Measurements from ENCODE around the gene GSTA1. TPM values are rescaled to one million over a fixed set of nuclear protein-coding genes. Genes with fewer than 3 reads are reported as not detected.
"Not testable (repeated sequence)": the region's sequence is repeated elsewhere in the genome, so short reads cannot be mapped to it uniquely, and the experiment has no call there.

The GSTA1 gene
- total RNA-seq = not detected

DNA sequence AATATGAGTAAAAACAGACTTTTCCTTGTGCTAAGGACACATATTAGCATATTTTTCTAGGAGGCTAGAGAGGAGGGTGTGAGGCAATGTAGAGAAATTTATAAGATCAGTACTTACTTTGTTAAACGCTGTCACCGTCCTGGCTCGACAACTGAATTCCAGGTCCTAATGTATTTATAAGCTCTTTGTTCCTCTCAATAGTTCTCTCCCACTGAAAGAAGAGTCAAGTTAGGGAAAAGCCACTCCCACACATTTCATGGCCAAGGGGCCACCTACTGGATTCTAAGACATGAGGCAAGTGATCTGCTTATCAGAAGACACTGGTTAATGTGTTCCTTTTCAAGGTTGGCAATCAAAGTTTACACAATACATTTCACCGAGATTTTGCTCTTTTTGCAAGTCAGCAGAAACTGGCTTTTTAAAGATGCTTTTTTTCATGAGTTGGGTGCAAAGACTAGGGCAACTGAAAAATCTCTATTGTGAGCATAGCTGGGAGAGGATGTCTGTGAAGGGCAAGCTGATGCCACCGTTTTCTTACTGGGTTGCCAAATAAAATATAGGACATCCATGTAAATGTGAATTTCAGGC lies at the start of gene GSTA1:
Gene GSTA1, minus strand, starts transcription at position 149 of the 588 bp plus-strand sequence. CDS start 4,549 bp downstream, outside the sequence.
- DNase-seq; H3K36me3 Mint-ChIP-seq (ENCODE audit: low read depth); CTCF ChIA-PET; H3K9me3 Mint-ChIP-seq; H3K4me3 Mint-ChIP-seq; H3K27ac Mint-ChIP-seq; POLR2A ChIA-PET; H3K4me1 Mint-ChIP-seq: not testable (repeated sequence)
- H3K27me3 Mint-ChIP-seq = peaks cover 23% of the 10 kb centered on the region

DNA sequence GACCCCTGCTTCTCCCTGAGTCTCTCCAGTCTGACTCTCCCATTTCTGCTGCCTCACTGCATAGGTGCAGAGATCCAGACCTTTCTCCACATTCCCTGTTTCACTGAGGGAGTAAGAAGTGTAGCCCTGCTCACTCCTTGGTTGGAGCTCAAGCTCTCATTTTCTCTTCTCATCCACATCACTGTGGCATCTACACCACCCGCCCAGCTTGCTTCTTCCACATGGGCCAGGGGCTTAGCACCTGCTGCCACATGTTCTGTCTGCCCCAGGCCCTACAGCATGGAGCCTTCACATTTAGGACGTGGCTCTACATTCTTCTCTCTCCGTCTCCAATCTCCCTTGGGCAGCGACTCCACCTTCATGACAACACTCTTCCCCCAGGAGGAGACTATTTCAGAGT lies 45.5 kb upstream of the GSTA1 start:
- no peak overlapping the region for H3K27ac Mint-ChIP-seq
- no peak for DNase-seq
- H3K9me3 Mint-ChIP-seq = no peaks in the 10 kb centered on the region
- ChIA-PET POLR2A (no interaction called here), CTCF (no interaction called here)
- H3K4me1 Mint-ChIP-seq = no peaks in the 10 kb centered on the region
- no peak overlapping the region for H3K4me3 Mint-ChIP-seq
- H3K36me3 Mint-ChIP-seq (ENCODE audit: low read depth) = no peaks in the 10 kb centered on the region
- peaks cover 27% of the 10 kb centered on the region for H3K27me3 Mint-ChIP-seq

- H3K9me3 Mint-ChIP-seq = no peaks in the 10 kb centered on the region
- H3K27ac Mint-ChIP-seq = no peak overlapping the region
- no peaks in the 10 kb centered on the region for H3K4me1 Mint-ChIP-seq
- ChIA-PET POLR2A (no interaction called here), CTCF (no interaction called here)
- no peak overlapping the region for H3K4me3 Mint-ChIP-seq
- DNase-seq = no peak
- no peaks in the 10 kb centered on the region for H3K36me3 Mint-ChIP-seq (ENCODE audit: low read depth)
- peaks cover 18% of the 10 kb centered on the region for H3K27me3 Mint-ChIP-seq
Observed at GRCh38 chr6:52846002-52846401, 42.4 kb upstream of the GSTA1 start.

DNA sequence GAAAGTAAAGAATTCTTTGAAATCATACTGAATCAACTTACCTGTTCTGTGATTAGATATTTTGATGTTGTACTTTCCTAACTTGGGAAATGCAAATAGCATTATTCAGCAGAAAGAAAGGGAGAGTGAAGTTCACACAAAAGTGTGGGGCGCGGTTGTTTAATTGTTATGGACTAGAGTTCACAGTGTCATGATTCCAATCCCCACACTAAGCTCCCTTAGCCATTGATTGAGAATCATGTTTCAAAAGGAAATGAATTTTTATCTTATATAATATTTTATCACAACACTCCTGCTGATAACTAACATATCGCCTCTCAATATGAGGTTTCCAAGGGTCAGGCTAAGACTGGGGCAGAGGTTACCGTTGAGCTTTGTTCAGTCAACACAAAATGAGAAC lies 40.0 kb upstream of the GSTA1 start:
- Mint-ChIP-seq H3K4me3 (no peak overlapping the region), H3K27ac (no peak overlapping the region), H3K27me3 (peaks cover 17% of the 10 kb centered on the region), H3K9me3 (no peaks in the 10 kb centered on the region), H3K36me3 (ENCODE audit: low read depth) (no peaks in the 10 kb centered on the region), H3K4me1 (no peaks in the 10 kb centered on the region)
- DNase-seq = no peak
- ChIA-PET CTCF (no interaction called here), POLR2A (no interaction called here)

DNA sequence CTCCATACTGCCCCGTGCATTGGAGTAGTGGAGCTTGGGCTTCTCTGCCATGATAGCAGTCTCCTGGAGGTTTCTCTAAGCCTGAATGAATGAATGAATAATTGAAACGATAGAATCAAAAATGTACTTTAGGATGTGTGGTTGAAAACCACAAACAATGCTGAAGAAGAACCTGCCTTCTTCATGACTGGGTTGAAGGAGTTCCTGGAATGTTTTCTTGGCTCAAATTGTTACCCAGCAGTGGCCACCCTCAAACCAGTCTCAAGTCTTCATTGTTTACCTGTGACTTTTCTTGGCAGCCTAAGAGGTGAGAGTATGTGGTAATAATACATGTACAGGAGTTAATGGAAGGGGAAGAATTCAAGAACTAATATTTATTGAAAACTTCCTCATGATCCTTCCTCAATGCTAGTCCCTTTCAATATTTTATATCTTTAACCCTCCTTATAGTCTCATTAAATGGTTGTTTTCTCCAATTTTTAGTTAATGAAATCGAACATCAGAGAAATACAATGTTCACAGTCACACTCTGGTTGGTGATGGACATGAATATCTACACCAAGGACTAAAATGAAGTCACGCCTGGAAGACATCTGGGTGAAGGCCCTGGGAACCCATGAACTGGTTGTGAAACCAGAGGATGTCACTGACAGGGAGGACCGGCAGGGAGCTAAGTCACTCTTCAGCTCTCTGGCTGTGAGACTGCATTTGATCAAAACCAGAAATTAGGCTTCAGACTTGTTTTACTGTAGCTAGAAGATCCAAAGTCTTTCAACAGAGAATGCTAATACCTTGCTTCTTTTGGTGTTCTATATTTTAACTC lies 37.4 kb upstream of the GSTA1 start, which contains the start of gene GSTA5:
Gene GSTA5, minus strand, starts transcription at position 51 of the 823 bp plus-strand sequence.
- Mint-ChIP-seq H3K27me3 (peaks cover 28% of the 10 kb centered on the region), H3K27ac (no peak within 1 kb of the TSS), H3K9me3 (no peaks in the 10 kb centered on the region), H3K36me3 (ENCODE audit: low read depth) (no peaks in the 10 kb centered on the region), H3K4me1 (no peaks in the 10 kb centered on the region), H3K4me3 (no peak within 1 kb of the TSS)
- ChIA-PET CTCF (interaction anchor here (0.9 kb wide), 1 partner anchor 155 kb away, joined by 4 read pairs; no protein-coding TSS in a partner anchor), POLR2A (no interaction called here)
- no peak for DNase-seq

DNA sequence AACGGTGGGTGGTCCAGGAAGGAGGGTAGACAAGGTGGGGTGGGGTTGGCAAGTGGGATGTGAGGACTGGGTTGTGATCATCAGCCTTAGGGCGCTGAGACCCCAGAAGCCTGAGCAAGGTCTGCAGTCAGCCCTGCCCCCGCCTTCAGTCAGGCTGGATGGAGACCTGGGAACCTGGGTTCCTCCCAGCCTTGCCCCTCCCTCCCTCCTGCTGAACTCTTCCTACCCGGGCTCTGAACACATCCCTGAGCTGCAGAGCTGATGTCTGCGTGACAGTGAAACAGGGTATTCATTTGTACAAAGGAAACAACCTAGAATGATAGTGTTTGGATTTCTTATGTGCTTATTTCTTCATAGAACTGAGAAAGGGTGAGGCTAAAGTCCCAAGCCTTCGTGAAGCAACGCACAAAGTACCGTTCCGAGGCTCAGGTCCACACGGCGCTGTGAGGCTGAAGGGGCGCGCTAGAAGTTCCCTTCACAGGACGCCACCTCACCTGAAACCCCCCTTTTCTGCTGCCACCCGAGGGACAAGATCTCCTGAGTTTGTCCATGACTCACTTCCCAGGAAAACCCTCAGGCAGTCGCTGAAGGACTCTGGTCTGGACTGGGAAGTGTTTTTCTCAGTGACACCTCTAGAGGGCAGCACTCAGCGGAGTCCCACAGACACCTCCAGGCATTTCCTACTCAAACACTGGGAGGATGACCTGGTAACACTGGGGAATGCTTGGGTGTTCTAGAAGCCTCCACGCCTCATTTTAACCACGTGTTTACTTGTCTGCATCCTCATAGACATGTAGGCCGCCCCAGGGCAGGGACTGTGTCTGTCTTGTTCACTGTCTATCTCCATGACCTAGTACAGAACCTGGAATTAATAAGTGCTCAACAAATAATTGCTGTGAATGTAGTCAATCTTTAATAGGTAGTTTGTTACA lies 35.8 kb upstream of the GSTA1 start:
- CTCF ChIA-PET = no interaction called here
- Mint-ChIP-seq H3K36me3 (ENCODE audit: low read depth) (no peaks in the 10 kb centered on the region), H3K27me3 (peaks cover 35% of the 10 kb centered on the region), H3K27ac (no peak overlapping the region), H3K9me3 (no peaks in the 10 kb centered on the region), H3K4me3 (no peak overlapping the region), H3K4me1 (no peaks in the 10 kb centered on the region)
- POLR2A ChIA-PET = no interaction called here
- DNase-seq = peak; percentile 49

DNA sequence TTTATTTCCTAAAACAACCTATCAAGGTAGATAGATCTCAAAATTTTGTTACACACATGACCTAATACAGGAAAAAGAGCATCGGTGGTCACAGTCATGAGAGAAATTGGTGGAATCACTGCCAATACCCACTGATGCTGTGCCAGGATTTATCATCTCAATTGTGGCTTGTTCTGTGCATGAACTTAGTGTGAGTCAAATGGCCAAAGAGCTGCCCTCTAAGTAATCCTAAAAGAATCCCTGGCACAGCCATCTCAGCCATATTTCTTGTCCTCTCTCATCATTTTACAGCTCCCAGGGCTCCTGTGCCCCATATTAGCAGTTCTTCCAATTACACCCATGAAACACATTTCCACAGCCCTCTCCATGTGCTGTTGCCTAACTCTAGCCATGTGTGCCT lies 30.9 kb upstream of the GSTA1 start:
- POLR2A ChIA-PET = no interaction called here
- no peak for DNase-seq
- Mint-ChIP-seq H3K27ac (no peak overlapping the region), H3K4me1 (no peaks in the 10 kb centered on the region), H3K27me3 (peaks cover 35% of the 10 kb centered on the region), H3K4me3 (no peak overlapping the region), H3K36me3 (ENCODE audit: low read depth) (no peaks in the 10 kb centered on the region), H3K9me3 (no peaks in the 10 kb centered on the region)
- CTCF ChIA-PET = no interaction called here

- H3K4me1 Mint-ChIP-seq; DNase-seq; H3K36me3 Mint-ChIP-seq (ENCODE audit: low read depth); H3K4me3 Mint-ChIP-seq; H3K9me3 Mint-ChIP-seq; H3K27ac Mint-ChIP-seq; POLR2A ChIA-PET: not testable (repeated sequence)
- H3K27me3 Mint-ChIP-seq = peaks cover 20% of the 10 kb centered on the region
- CTCF ChIA-PET = interaction anchor here (0.6 kb wide), 1 partner anchor 25 kb away, joined by 3 read pairs; no protein-coding TSS in a partner anchor
Observed at GRCh38 chr6:52830869-52831268, 27.3 kb upstream of the GSTA1 start.

- CTCF ChIA-PET = no interaction called here
- DNase-seq = no peak
- Mint-ChIP-seq H3K27me3 (peaks cover 9% of the 10 kb centered on the region), H3K4me3 (no peak overlapping the region), H3K9me3 (no peaks in the 10 kb centered on the region), H3K36me3 (ENCODE audit: low read depth) (no peaks in the 10 kb centered on the region), H3K27ac (no peak overlapping the region), H3K4me1 (no peaks in the 10 kb centered on the region)
- POLR2A ChIA-PET = no interaction called here
Observed at GRCh38 chr6:52829046-52829817, 25.6 kb upstream of the GSTA1 start.

- POLR2A ChIA-PET; CTCF ChIA-PET; H3K36me3 Mint-ChIP-seq (ENCODE audit: low read depth); H3K27ac Mint-ChIP-seq; H3K9me3 Mint-ChIP-seq; H3K27me3 Mint-ChIP-seq; H3K4me1 Mint-ChIP-seq; H3K4me3 Mint-ChIP-seq; DNase-seq: not testable (repeated sequence)
Observed at GRCh38 chr6:52828621-52829020, 25.0 kb upstream of the GSTA1 start.

DNA sequence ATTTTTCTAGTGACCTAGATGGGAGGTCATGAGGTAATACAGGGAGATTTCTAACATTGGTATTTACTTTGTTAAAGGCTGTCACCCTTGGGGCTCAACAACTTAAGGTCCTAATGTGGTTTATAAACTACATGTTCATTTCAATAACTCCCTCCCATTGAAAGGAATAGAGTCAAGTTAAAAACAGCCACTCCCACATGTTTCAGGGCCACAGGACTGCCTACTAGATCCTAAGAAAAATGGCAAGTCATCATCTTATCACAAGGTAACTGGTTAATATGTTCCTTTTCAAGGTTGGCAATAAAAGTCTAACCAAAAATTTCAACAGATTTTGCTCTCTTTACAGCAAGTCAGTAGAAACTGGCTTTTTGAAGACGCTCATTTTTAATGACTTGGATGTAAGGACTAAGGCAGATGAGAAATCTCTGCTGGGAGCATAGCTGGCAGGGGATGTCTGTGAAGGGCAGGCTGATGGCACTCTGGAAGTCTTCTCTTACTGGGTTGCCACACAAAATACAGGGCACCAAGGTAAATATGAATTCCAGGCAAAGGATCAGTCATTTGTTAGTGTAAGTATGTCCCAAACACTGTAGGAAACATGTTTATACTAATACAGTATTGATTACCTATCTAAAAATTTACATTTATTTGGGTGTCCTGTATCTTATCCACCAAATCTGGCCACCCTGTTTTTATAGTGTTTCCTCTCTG lies 23.6 kb upstream of the GSTA1 start:
- CTCF ChIA-PET; H3K4me3 Mint-ChIP-seq; H3K36me3 Mint-ChIP-seq (ENCODE audit: low read depth); H3K4me1 Mint-ChIP-seq; H3K27ac Mint-ChIP-seq; H3K9me3 Mint-ChIP-seq; DNase-seq; H3K27me3 Mint-ChIP-seq; POLR2A ChIA-PET: not testable (repeated sequence)

DNA sequence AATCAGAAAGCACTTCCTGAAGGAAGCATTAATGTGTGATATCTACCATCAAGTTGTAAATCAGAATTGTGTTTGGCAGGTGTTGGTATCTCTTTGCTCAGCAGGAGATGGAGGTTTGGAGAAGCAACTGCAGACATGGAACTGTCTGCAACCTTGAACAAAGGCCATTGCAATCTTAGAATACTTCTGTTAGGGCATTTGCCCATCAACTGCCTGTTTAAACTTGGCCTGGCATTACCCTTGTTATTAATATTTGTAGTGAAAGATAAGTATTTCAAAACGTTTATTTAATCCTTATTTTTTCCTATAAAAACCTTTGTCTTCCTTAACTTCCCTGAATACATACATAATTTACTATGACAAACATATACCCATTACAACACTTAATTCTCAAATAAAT lies 22.9 kb upstream of the GSTA1 start:
- Mint-ChIP-seq H3K27ac (no peak overlapping the region), H3K27me3 (no peaks in the 10 kb centered on the region), H3K36me3 (ENCODE audit: low read depth) (no peaks in the 10 kb centered on the region), H3K4me3 (no peak overlapping the region), H3K9me3 (no peaks in the 10 kb centered on the region), H3K4me1 (no peaks in the 10 kb centered on the region)
- ChIA-PET CTCF (no interaction called here), POLR2A (no interaction called here)
- no peak for DNase-seq

Data from activated CD4-positive, alpha-beta memory T cell treated with anti-CD3 and anti-CD28 coated beads, Interleukin-2, amount 10 ng/mL, durations not matched to agents 7 days and 5 days (primary cell).